IPS-20b (cell line): ENCODE results near the gene PUSL1.

Experiments used
- H3K27ac ChIP-seq: one replicate; pipeline ENCODE4 v1.5.1; 2013; ENCODE audit warnings: low read length
- H3K27me3 ChIP-seq: 2 replicates; pipeline ENCODE4 v1.6.1; 2013; ENCODE audit warnings: mild to moderate bottlenecking, low read length, inconsistent platforms; ENCODE audit not compliant: insufficient read depth
- H3K36me3 ChIP-seq: 2 replicates; pipeline ENCODE4 v1.6.1; 2013; ENCODE audit warnings: low read depth, mild to moderate bottlenecking, inconsistent platforms, low read length, moderate library complexity; ENCODE audit not compliant: insufficient read depth
- H3K4me1 ChIP-seq: 2 replicates; pipeline ENCODE4 v1.6.1; 2013; ENCODE audit warnings: mild to moderate bottlenecking, control low read depth, inconsistent platforms, low read length, moderate library complexity; ENCODE audit not compliant: insufficient read depth
- H3K4me3 ChIP-seq: 2 replicates; pipeline ENCODE4 v1.5.1; 2013; ENCODE audit warnings: mild to moderate bottlenecking, low read length, inconsistent platforms
- H3K9ac ChIP-seq: 2 replicates; pipeline ENCODE4 v1.6.1; 2013; ENCODE audit warnings: low read depth, mild to moderate bottlenecking, inconsistent platforms, low read length, moderate library complexity
- H3K9me3 ChIP-seq: 2 replicates; pipeline ENCODE4 v1.6.1; 2013; ENCODE audit warnings: mild to moderate bottlenecking, low read depth, low read length, inconsistent platforms; ENCODE audit not compliant: insufficient read depth

The PUSL1 gene

DNA sequence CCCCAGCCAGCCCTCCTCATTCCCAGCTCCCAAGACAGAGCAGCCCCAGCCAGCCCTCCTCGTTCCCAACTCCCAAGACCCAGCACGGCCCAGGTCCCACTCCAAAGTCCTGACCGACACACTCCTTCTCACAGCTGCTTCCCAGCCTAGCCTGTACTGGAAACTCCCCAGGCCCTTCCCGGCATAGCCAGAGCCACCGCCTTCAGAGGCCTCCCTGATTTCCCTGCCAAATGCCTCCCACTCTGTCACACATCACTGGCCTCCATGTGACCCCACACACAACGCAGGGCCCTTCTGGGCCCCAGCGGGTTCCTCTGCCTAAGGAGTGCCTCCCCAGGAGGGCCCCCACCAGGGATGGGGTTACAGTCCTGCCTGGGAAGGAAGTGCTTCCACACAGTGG, 37.6 kb upstream of the PUSL1 start:
- Histone ChIP-seq H3K4me3 (no peak overlapping the region), H3K36me3 (peaks cover 30% of the 10 kb centered on the region), H3K9me3 (no peaks in the 10 kb centered on the region), H3K27ac (no peak overlapping the region), H3K4me1 (peaks cover 3% of the 10 kb centered on the region; the same call in 1 of the 2 replicates), H3K9ac (no peak overlapping the region), H3K27me3 (peaks cover 7% of the 10 kb centered on the region)

DNA sequence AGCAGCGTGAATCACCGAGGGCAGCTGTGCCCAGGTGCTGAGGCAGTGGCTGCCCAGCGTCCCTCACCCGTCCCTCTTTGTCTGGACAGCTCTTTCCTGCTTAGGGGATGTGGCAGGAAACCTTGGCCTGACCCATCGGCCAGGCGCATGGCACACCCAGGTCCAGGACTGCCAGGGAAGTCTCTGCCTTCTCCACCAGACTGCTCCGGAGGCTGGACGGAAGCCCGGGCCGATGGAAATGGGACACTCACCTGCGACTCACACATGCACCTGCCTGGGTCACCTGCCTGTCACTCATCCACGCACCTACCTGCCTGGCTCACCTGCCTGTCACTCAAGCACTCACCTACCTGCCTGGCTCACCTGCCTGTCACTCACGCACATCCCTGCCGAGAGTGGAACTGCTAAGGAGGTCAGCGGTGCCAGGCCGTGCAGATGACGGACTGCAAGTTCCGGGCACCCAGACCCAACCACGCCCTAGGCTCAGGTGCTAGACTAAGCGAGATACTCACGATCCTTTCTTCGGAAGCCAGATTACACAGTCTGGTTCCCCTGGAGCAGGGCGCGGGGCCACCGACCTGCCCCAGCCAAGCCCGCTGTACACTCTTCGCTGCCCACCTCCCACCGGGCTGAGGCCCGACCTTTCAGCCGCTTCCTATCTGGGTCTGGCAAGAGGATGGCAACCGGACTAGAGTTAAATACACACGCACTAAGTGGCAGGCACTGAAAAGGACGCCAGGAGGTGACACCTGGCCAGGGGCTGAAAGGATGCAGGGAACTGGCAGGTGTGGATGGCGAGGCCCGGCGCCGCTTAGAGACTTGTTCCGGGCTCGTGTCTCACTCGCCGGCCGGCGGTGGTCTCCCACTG, 35.8 kb upstream of the PUSL1 start:
- Histone ChIP-seq H3K4me3 (peak overlapping the region; percentile 88), H3K27me3 (peaks cover 7% of the 10 kb centered on the region), H3K4me1 (peaks cover 3% of the 10 kb centered on the region; the same call in 1 of the 2 replicates), H3K9me3 (no peaks in the 10 kb centered on the region), H3K36me3 (0 out of 2 replicates have a peak, but pooled peaks cover 20% of the 10 kb centered on the region), H3K9ac (peak overlapping the region; percentile 83), H3K27ac (no peak overlapping the region)

DNA sequence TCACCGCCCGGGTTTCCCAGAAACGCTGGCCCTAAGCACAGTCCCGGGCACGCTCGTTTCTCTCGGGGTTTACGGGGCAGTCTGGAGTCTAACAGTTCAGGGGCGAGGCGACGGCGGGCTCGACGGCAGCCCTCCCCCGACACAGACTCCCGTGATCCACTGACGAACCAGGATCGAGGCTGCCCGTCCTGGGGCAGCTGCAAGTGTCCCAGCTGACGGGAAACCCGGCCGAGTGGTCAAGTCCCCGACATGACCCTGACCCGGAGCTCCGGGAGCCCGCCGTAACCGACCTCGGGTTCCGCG, 35.2 kb upstream of the PUSL1 start:
- Histone ChIP-seq H3K4me3 (peak overlapping the region; percentile 88), H3K27me3 (peaks cover 7% of the 10 kb centered on the region), H3K9ac (peak overlapping the region; percentile 83), H3K36me3 (0 out of 2 replicates have a peak, but pooled peaks cover 16% of the 10 kb centered on the region), H3K9me3 (no peaks in the 10 kb centered on the region), H3K27ac (no peak overlapping the region), H3K4me1 (peaks cover 3% of the 10 kb centered on the region; the same call in 1 of the 2 replicates)

- H3K27ac ChIP-seq, result no peak within 1 kb of the TSS
- peak within 1 kb of the TSS; percentile 83 for H3K9ac ChIP-seq
- H3K27me3 ChIP-seq, result peaks cover 7% of the 10 kb centered on the region
- H3K4me1 ChIP-seq, result peaks cover 3% of the 10 kb centered on the region; the same call in 1 of the 2 replicates
- 0 out of 2 replicates have a peak, but pooled peaks cover 11% of the 10 kb centered on the region for H3K36me3 ChIP-seq
- no peaks in the 10 kb centered on the region for H3K9me3 ChIP-seq
- H3K4me3 ChIP-seq, result peak within 1 kb of the TSS; percentile 88
These were observed 34.7 kb upstream of the PUSL1 start, which contains the start of gene UBE2J2 for GRCh38 chr1:1273512-1274298. TSS of gene UBE2J2 (minus strand) at chr1:1273854. CDS start at chr1:1267992, 5,862 bp downstream.

DNA sequence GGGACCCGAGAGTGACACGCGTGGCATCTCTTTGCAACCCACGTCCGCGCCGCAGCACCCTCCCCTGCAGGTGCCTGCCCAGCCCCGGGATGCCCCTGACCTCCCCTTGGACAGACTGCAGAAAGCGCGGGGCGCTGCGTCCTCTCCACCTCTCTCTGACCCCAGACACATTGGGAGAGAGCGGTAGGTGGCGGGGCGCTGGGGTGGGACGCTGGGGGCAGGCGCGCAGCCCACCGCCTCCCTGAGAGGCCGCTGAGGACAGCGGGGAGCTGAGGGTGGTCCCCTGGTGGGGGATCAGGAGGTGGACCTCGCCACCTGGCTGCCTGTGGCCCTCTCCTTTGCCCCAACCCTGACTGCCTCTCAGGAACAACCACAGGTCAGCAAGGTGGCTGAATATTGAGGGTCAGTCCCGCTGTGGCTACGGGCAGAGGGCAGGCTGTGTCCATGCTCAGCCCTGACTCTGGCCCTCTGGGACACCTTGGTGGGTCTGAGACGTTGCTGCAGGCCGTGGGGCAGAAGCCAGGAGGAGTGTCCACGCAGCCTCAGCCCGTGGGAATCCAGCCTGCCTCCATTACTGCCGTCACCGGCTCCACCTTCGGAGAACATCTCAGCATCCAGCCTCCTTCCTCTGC, 34.0 kb upstream of the PUSL1 start:
- Histone ChIP-seq H3K4me1 (peaks cover 3% of the 10 kb centered on the region; the same call in 1 of the 2 replicates), H3K36me3 (0 out of 2 replicates have a peak, but pooled peaks cover 11% of the 10 kb centered on the region), H3K9ac (peak overlapping the region; percentile 72), H3K27me3 (peaks cover 7% of the 10 kb centered on the region), H3K9me3 (no peaks in the 10 kb centered on the region), H3K27ac (no peak overlapping the region), H3K4me3 (peak overlapping the region; percentile 74)

DNA sequence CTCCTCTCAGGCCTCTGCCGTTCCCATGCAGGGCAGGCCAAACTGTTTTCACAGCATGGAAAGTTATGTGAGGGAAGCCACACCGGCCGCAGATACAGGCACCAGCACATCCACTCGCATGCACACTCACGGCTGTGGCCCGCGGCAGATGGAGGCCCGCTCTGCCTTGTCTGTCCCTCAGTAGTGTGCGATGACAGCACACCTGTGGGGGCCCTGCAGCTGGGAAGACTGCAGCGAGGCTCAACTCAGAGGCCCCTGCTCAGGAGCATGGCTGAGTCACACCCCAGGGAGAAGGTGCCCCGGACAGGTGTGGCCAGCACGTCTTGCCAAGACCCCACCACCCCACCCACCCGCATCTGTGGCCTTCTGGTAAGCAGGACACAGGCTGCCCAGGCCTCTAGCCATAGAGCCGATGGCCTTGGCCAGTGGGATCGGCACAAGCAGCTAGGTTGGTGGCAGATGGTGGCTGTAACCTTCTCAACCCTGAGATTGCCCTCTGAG, 33.4 kb upstream of the PUSL1 start:
- H3K9ac ChIP-seq, result no peak overlapping the region
- H3K4me3 ChIP-seq, result 0 out of 2 replicates have a peak overlapping the region, but pooled peaks have one; percentile 74
- H3K27ac ChIP-seq, result no peak overlapping the region
- peaks cover 3% of the 10 kb centered on the region; the same call in 1 of the 2 replicates for H3K4me1 ChIP-seq
- H3K36me3 ChIP-seq, result 0 out of 2 replicates have a peak, but pooled peaks cover 7% of the 10 kb centered on the region
- H3K9me3 ChIP-seq, result no peaks in the 10 kb centered on the region
- peaks cover 7% of the 10 kb centered on the region for H3K27me3 ChIP-seq

DNA sequence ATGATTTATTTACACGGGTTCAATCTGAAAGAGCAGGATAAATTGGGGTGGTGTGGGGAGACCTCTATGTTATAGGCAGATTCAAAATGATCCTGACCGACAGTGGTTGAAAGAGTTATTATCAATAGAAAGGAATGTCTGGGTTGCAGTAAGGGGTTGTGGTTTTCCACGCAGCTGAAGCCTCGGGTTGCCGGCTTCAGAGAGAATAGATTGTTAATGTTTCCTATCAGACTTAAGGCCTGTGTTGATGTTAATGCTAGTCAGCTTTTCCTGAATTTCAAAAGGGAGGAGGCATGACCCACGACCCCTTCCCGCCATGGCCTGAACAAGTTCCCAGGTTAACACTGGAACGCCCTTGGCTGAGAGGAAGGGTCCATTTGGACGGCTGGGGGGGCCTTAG, 32.6 kb upstream of the PUSL1 start:
- peaks cover 7% of the 10 kb centered on the region for H3K27me3 ChIP-seq
- H3K4me1 ChIP-seq, result peaks cover 3% of the 10 kb centered on the region; the same call in 1 of the 2 replicates
- H3K27ac ChIP-seq, result no peak overlapping the region
- H3K36me3 ChIP-seq, result 0 out of 2 replicates have a peak, but pooled peaks cover 5% of the 10 kb centered on the region
- no peak overlapping the region for H3K9ac ChIP-seq
- H3K4me3 ChIP-seq, result no peak overlapping the region
- H3K9me3 ChIP-seq, result no peaks in the 10 kb centered on the region

- peaks cover 7% of the 10 kb centered on the region for H3K27me3 ChIP-seq
- H3K4me1 ChIP-seq, result no peaks in the 10 kb centered on the region; the same call in 1 of the 2 replicates
- no peak overlapping the region for H3K27ac ChIP-seq
- H3K9me3 ChIP-seq, result no peaks in the 10 kb centered on the region
- no peak overlapping the region for H3K4me3 ChIP-seq
- H3K9ac ChIP-seq, result no peak overlapping the region
- H3K36me3 ChIP-seq, result no peaks in the 10 kb centered on the region
These were observed 29.8 kb upstream of the PUSL1 start for GRCh38 chr1:1278620-1279019.

GRCh38 chr1:1279028-1279427, 29.4 kb upstream of the PUSL1 start:
- H3K27ac ChIP-seq, result no peak overlapping the region
- no peak overlapping the region for H3K9ac ChIP-seq
- H3K27me3 ChIP-seq, result peaks cover 7% of the 10 kb centered on the region
- no peaks in the 10 kb centered on the region for H3K36me3 ChIP-seq
- no peaks in the 10 kb centered on the region; the same call in 1 of the 2 replicates for H3K4me1 ChIP-seq
- no peak overlapping the region for H3K4me3 ChIP-seq
- H3K9me3 ChIP-seq, result no peaks in the 10 kb centered on the region

- Histone ChIP-seq H3K27me3 (no peaks in the 10 kb centered on the region), H3K4me1 (no peaks in the 10 kb centered on the region), H3K9me3 (no peaks in the 10 kb centered on the region), H3K27ac (no peak overlapping the region), H3K36me3 (no peaks in the 10 kb centered on the region), H3K4me3 (no peak overlapping the region), H3K9ac (no peak overlapping the region)
These were observed 27.5 kb upstream of the PUSL1 start for GRCh38 chr1:1280782-1281481.
